Activated B cell treated with CpG ODN at 0.5 μM for 24 hours (primary cell): Measurements from ENCODE around the gene NCAM1. TPM values are rescaled to one million over a fixed set of nuclear protein-coding genes. Genes with fewer than 3 reads are reported as not detected.

Source experiments
- ATAC-seq: fragments of 200-7000 bp; cut with Tn5 transposase; one replicate; pipeline ENCODE4 v1.10.0; 2021; ENCODE audit warnings: low read depth, mild to moderate bottlenecking, moderate library complexity
- CTCF ChIA-PET: fragments of 350-600 bp; sonication (Branson Sonifier 250); formaldehyde crosslinking; loops from one replicate; lab custom pipeline; 2021; ENCODE audit warnings: antibody characterized with exemption; lab: Charles Lee
- POLR2A ChIA-PET: fragments of 350-600 bp; sonication (Branson Sonifier 250); formaldehyde crosslinking; loops from one replicate; lab custom pipeline; 2021; ENCODE audit warnings: antibody characterized with exemption; lab: Charles Lee
- DNase-seq: peaks from one replicate; pipeline ENCODE4 v3.0.0; 2022
- H3K27ac Mint-ChIP-seq: one replicate; pipeline ENCODE4 v1.8.0; 2020; ENCODE audit warnings: mixed read lengths
- H3K27me3 Mint-ChIP-seq: one replicate; pipeline ENCODE4 v1.8.0; 2021; ENCODE audit warnings: mixed read lengths
- H3K36me3 Mint-ChIP-seq: one replicate; pipeline ENCODE4 v1.8.0; 2021; ENCODE audit warnings: low read depth, mixed read lengths
- H3K4me1 Mint-ChIP-seq: one replicate; pipeline ENCODE4 v1.8.0; 2021; ENCODE audit warnings: mixed read lengths
- H3K4me3 Mint-ChIP-seq: one replicate; pipeline ENCODE4 v1.8.0; 2020; ENCODE audit warnings: mild to moderate bottlenecking, mixed read lengths
- H3K9me3 Mint-ChIP-seq: one replicate; pipeline ENCODE4 v1.8.0; 2020; ENCODE audit warnings: mixed read lengths
- intact Hi-C: fragments of 100-400 bp; cut with micrococcal nuclease; formaldehyde crosslinking; loops from one replicate; pipeline ENCODE4 v1.15.1; 2024
- total RNA-seq: library from RNA; stranded (reverse); gene quantifications from 2 replicates; pipeline ENCODE4 v1.2.3, GENCODE V29; 2022
- TF ChIP-seq, protein P1 (sequence below): fragments of 200-600 bp; IDR thresholded peaks from one replicate; pipeline ENCODE4 v1.8.0; 2022; ENCODE audit warnings: antibody characterized with exemption, mild to moderate bottlenecking

Gene NCAM1
- total RNA-seq, 1 donor from 2014 or later = not detected

- TF ChIP-seq, protein P1, sequence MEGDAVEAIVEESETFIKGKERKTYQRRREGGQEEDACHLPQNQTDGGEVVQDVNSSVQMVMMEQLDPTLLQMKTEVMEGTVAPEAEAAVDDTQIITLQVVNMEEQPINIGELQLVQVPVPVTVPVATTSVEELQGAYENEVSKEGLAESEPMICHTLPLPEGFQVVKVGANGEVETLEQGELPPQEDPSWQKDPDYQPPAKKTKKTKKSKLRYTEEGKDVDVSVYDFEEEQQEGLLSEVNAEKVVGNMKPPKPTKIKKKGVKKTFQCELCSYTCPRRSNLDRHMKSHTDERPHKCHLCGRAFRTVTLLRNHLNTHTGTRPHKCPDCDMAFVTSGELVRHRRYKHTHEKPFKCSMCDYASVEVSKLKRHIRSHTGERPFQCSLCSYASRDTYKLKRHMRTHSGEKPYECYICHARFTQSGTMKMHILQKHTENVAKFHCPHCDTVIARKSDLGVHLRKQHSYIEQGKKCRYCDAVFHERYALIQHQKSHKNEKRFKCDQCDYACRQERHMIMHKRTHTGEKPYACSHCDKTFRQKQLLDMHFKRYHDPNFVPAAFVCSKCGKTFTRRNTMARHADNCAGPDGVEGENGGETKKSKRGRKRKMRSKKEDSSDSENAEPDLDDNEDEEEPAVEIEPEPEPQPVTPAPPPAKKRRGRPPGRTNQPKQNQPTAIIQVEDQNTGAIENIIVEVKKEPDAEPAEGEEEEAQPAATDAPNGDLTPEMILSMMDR = no peak
- intact Hi-C loops = no loop called here
- Mint-ChIP-seq H3K27ac (no peak overlapping the region), H3K9me3 (no peaks in the 10 kb centered on the region), H3K27me3 (no peaks in the 10 kb centered on the region), H3K36me3 (no peaks in the 10 kb centered on the region), H3K4me3 (no peak overlapping the region), H3K4me1 (no peaks in the 10 kb centered on the region)
- ChIA-PET CTCF (no interaction called here), POLR2A (no interaction called here)
- ATAC-seq (no peak), DNase-seq (no peak)
These were observed 318.4 kb downstream of the NCAM1 start for GRCh38 chr11:113279591-113279990.

DNA sequence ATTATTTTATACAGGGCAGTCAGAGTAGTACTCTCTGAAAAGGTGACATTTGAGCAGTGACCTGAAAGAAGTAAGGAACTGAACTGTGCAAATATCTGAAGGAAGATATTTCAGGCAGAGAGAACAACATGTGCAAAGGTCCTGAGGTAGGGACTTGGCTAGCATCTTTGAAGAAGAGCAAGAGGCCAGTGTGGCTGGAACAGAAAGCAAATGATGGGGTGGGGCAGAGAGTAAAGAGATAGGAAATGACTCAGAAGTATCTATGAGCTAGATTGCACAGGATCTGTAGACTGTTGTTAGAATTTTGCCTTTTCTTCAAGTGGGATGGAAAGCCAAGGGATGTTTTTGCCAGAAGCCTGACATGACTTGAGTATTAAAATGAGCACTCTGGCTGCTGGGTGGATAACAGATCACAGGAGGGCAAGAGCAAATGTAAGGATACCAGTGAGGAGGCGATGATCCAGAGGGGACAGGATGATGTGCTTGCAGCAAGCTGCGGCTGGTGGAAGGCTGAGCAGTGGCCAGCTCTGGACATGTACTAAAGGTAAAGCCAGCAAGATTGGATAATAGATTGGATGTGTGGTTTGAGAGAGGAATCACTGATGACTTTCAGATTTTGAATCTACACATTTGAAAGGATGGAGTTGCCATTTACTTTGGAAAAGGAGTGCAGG is 320.0 kb downstream of the NCAM1 start:
- ATAC-seq (no peak), DNase-seq (no peak)
- ChIA-PET POLR2A (no interaction called here), CTCF (no interaction called here)
- intact Hi-C loops = no loop called here
- Mint-ChIP-seq H3K4me1 (no peaks in the 10 kb centered on the region), H3K4me3 (no peak overlapping the region), H3K36me3 (no peaks in the 10 kb centered on the region), H3K27ac (no peak overlapping the region), H3K9me3 (no peaks in the 10 kb centered on the region), H3K27me3 (no peaks in the 10 kb centered on the region)
- TF ChIP-seq, protein P1 = no peak

- Mint-ChIP-seq H3K27ac (no peak overlapping the region), H3K27me3 (no peaks in the 10 kb centered on the region), H3K4me3 (no peak overlapping the region), H3K9me3 (no peaks in the 10 kb centered on the region), H3K4me1 (no peaks in the 10 kb centered on the region), H3K36me3 (no peaks in the 10 kb centered on the region)
- ATAC-seq (no peak), DNase-seq (no peak)
- POLR2A ChIA-PET = no interaction called here
- CTCF ChIA-PET = no interaction called here
- TF ChIP-seq, protein P1 = no peak
- intact Hi-C loops = no loop called here
These were observed 321.7 kb downstream of the NCAM1 start for GRCh38 chr11:113282898-113283437.

DNA sequence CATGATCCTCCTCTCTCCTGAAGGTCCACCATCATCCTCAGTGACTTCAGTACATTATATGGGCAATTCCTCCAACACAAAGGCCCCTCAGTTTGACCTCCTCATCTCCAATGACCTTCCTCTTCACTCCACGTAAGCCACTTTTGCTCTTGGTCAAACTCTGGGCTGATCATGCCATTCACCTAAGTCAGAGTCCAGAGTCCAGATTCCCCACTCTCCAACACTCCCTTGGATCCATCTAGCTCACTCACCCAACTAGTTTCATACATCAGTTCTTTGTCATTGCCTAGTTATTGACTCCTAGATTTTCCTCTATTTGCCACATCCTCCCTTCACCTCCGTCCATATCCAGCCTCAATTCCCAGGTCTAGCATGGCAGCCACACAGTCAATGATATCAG is 322.7 kb downstream of the NCAM1 start:
- DNase-seq = no peak
- H3K4me3 Mint-ChIP-seq = no peak overlapping the region
- no peak for ATAC-seq
- H3K27ac Mint-ChIP-seq = no peak overlapping the region
- intact Hi-C loops = no loop called here
- no peaks in the 10 kb centered on the region for H3K9me3 Mint-ChIP-seq
- no peaks in the 10 kb centered on the region for H3K4me1 Mint-ChIP-seq
- TF ChIP-seq, protein P1 = no peak
- ChIA-PET CTCF (no interaction called here), POLR2A (no interaction called here)
- H3K27me3 Mint-ChIP-seq = no peaks in the 10 kb centered on the region
- no peaks in the 10 kb centered on the region for H3K36me3 Mint-ChIP-seq

DNA sequence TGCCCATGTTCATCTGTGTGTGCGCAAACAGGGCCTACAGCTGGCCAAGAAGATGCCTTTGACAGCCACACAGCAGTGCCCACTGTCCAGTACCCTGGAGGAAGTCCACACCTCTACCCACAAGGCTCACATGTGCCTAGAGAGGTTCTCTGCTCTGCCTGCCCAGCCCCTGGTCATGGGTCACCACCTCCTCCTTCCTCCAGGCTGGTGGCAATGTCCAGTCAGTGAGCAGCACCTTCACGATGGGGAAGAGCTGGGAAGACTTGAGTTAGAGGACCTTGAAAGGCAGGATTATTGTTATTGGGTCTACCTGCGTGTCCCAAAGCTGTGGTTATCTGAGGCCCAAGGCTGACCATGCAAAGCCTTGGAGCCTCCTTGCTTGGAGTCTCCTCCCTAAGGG is 324.8 kb downstream of the NCAM1 start:
- DNase-seq (no peak), ATAC-seq (no peak)

More for the DNA sequence above, 324.8 kb downstream of the NCAM1 start:
- TF ChIP-seq, protein P1 = no peak
- intact Hi-C loops = loop anchor here (5.0 kb wide), 1 partner anchor 1174 kb away; no protein-coding TSS in a partner anchor
- ChIA-PET CTCF (no interaction called here), POLR2A (no interaction called here)
- Mint-ChIP-seq H3K36me3 (no peaks in the 10 kb centered on the region), H3K4me3 (no peak overlapping the region), H3K27ac (no peak overlapping the region), H3K27me3 (no peaks in the 10 kb centered on the region), H3K9me3 (no peaks in the 10 kb centered on the region), H3K4me1 (peaks cover 2% of the 10 kb centered on the region)
